ENCODE results near the gene WFDC2. TPM values are rescaled to one million over a fixed set of nuclear protein-coding genes. Genes with fewer than 3 reads are reported as not detected.

Gene WFDC2
- 0.95 TPM for total RNA-seq
- long read RNA-seq: 0 reads

- peak; percentile 26 for ATAC-seq
- intact Hi-C loops (cut with DNase I): no loop called here
- DNase-seq (ENCODE audit: missing footprints): no peak
Measured at GRCh38 chr20:45469336-45470261, at the start of gene WFDC2. Gene WFDC2 (plus strand): TSS chr20:45469753. CDS start chr20:45469782, 29 bp downstream.

DNA sequence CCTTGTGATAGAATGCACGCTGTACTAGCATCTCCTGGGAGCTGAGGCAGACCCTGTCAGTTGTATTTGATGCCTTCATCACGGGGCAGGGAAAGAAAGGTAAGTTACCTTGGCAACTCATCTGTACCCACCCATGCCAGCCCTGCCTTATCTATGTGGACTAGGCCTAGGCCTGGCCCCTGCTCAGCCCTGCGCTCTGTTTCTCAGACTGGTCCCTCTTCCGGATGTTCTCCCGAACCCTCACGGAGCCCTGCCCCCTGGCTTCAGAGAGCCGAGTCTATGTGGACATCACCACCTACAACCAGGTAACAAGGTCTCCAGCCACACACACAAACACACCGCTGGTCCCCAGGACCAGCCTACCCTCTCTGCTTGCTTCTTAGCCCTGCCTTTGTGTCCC, 49.4 kb upstream of the WFDC2 start:
- DNase-seq (ENCODE audit: missing footprints) (no peak), ATAC-seq (peak; percentile 18)
- intact Hi-C loops (cut with DNase I): no loop called here

GRCh38 chr20:45423700-45424099, 45.9 kb upstream of the WFDC2 start:
- no peak for DNase-seq (ENCODE audit: missing footprints)
- intact Hi-C loops (cut with DNase I): no loop called here

DNA sequence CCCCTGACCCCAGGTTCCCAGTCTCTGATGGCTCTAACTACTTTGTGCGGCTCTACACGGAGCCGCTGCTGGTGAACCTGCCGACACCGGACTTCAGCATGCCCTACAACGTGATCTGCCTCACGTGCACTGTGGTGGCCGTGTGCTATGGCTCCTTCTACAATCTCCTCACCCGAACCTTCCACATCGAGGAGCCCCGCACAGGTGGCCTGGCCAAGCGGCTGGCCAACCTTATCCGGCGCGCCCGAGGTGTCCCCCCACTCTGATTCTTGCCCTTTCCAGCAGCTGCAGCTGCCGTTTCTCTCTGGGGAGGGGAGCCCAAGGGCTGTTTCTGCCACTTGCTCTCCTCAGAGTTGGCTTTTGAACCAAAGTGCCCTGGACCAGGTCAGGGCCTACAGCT, 44.0 kb upstream of the WFDC2 start:
- ATAC-seq (no peak), DNase-seq (ENCODE audit: missing footprints) (no peak)
- intact Hi-C loops (cut with DNase I): no loop called here

More at GRCh38 chr20:45423700-45424099, 45.9 kb upstream of the WFDC2 start:
- ATAC-seq: no peak

GRCh38 chr20:45426320-45427016, 43.1 kb upstream of the WFDC2 start:
- intact Hi-C loops (cut with DNase I): no loop called here
- ATAC-seq (peak; percentile 42), DNase-seq (ENCODE audit: missing footprints) (no peak)

GRCh38 chr20:45427236-45428149, 42.1 kb upstream of the WFDC2 start:
- DNase-seq (ENCODE audit: missing footprints): no peak
- intact Hi-C loops (cut with DNase I): no loop called here
- ATAC-seq: peak; percentile 37

DNA sequence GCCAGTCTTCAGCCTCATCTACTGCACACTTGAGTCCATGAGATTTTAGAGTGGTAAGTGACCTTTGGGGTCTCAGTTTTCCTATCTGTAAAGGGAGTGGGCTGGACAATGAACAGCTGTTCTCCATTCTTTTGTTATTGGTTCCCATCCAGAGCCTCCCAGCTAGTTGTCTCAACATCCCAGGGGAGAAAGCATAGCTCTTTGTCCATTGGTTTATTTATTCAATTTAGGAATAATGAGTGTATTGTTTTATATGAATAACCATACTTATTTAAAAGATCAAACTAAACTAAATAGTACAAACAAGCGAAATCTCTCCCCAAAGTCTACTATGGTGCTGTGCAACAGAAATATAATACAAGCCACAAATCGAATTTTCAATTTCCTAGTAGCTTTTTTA, 39.9 kb upstream of the WFDC2 start:
- intact Hi-C loops (cut with DNase I): loop anchor here (10.0 kb wide), 1 partner anchor 345 kb away; no protein-coding TSS in a partner anchor
- ATAC-seq: no peak

DNA sequence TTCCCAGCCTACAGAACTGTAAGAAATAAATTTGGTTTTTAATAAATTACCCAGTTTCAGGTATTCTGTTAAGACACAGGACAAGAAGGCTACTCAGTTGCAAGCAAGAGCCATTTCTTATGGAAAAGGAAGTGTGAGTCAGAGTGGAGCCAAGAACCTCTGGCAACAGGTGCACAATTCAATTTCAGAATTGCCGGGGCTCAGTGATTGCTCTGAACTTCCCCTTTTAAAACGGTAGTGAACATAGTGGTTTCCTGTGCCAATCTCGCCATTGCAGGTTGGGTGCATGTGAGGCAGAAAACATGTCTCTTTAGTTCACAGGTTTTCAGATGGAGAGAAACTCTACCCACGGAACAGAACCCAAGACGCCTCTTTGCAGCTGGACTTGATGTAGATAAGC, 37.3 kb upstream of the WFDC2 start:
- DNase-seq (ENCODE audit: missing footprints) (no peak), ATAC-seq (no peak)
- intact Hi-C loops (cut with DNase I): loop anchor here (10.0 kb wide), 1 partner anchor 343 kb away; no protein-coding TSS in a partner anchor

More for the DNA sequence above, 39.9 kb upstream of the WFDC2 start:
- DNase-seq (ENCODE audit: missing footprints): no peak

GRCh38 chr20:45433316-45433715, 36.2 kb upstream of the WFDC2 start:
- ATAC-seq: peak; percentile 79
- no peak for DNase-seq (ENCODE audit: missing footprints)
- intact Hi-C loops (cut with DNase I): loop anchor here (10.0 kb wide), 1 partner anchor 341 kb away; no protein-coding TSS in a partner anchor

- intact Hi-C loops (cut with DNase I): loop anchor here (10.0 kb wide), 1 partner anchor 341 kb away; no protein-coding TSS in a partner anchor
- DNase-seq (ENCODE audit: missing footprints): no peak
- no peak for ATAC-seq
Measured at GRCh38 chr20:45433976-45434375, 35.6 kb upstream of the WFDC2 start.

- intact Hi-C loops (cut with DNase I): loop anchor here (1.0 to 10.0 kb wide), 4 partner anchors 63 to 338 kb away; partner anchors contain the start of gene SYS1
- ATAC-seq (peak; percentile 95), DNase-seq (ENCODE audit: missing footprints) (peak; percentile 94)
Measured at GRCh38 chr20:45436732-45437485, 32.6 kb upstream of the WFDC2 start.

DNA sequence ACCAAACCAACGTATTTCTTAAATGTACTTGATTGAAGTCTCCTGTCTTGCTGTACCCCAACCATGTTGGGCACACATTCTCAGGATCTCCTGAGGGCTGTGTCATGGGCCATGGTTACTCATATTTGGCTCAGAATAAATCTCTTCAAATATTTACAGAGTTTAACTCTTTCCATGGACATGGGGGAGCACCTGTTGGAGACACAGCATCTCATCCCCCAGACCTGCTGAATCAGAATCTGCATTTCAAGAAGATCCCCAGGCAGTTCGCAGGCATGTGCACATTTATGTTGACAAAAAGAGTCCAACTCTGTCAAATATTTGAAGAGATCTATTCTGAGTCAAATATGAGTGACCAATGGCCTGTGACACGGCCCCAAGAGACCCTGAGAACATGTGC, 29.1 kb upstream of the WFDC2 start:
- DNase-seq (ENCODE audit: missing footprints) (no peak), ATAC-seq (no peak)
- intact Hi-C loops (cut with DNase I): no loop called here

GRCh38 chr20:45440891-45441685, 28.5 kb upstream of the WFDC2 start:
- intact Hi-C loops (cut with DNase I): no loop called here
- DNase-seq (ENCODE audit: missing footprints) (no peak), ATAC-seq (no peak)

DNA sequence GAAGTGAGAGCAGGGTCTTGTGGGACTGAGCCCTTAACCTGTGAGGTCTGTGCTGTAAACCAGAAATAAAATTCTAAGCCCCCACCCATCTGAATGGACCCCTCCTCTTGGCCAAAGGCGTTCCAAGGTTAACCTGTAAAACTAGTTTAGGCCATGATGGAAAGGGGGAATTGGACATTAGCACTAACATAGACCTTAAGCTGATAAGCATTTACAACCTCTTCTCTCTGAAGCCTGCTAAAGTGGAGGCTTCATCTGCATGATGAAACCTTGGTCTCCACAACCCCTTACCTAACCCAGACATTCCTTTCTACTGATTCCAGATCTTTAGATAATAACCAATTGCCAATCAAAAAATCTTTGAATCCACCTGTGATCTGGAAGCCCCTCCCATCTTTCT, 27.8 kb upstream of the WFDC2 start:
- intact Hi-C loops (cut with DNase I): no loop called here
- no peak for ATAC-seq

DNA sequence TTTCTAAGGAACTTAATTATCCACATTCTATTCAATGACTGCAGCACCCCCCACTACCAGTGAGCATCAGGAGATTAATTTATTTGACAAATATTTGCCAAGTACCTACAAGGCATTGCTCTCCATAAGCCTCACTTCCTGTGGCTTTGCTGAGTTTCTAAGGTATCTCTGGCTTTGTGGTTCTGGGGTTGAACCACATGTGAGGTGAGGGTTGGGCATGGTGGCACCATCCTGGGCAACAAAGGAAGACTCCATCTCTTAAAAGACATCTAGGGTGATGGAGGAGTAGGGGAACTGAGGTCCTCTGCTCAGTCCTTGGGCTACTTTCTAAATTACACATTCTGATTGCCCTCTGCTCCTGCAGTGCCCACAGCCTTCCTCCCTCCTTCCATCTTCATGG, 25.5 kb upstream of the WFDC2 start:
- intact Hi-C loops (cut with DNase I): no loop called here
- no peak for DNase-seq (ENCODE audit: missing footprints)
- ATAC-seq: no peak

More for the DNA sequence above, 27.8 kb upstream of the WFDC2 start:
- DNase-seq (ENCODE audit: missing footprints): no peak

DNA sequence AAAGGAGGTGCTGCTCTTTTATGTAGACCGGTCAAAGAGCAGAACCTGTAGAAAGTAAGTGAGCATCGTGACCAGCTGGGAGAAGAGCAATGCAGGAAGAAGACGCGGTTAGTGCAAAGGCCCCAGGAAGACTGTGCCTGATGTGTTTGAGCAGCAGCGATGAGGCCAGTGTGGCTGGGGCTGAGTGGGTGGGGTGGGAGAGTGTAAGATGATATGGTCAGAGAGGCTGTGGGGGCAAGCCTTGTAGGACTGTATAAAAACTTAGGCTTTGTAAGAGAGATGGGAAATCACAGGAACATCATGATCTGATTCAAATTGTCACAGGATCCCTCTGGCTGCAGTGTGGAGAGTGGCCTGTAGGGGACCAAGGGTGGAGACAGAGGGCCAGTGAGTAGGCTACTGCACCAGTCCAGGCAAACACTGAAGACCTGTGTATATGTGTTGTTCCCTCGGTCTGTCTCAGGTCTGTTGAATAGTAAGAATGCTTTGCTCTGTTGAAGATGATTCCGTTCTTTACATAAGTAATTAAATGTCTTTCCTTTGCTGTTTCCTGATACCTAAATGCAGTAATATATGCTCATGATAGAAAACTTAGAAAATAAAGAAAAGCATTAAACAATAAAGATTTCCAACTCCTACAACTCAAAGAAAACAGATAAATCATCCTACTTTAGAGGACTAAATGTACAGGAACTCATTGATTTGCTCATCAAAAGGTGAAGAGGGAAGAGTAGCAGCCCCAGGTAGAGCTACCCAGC, 23.6 kb upstream of the WFDC2 start:
- DNase-seq (ENCODE audit: missing footprints) (no peak), ATAC-seq (no peak)
- intact Hi-C loops (cut with DNase I): no loop called here

All from Right ventricle myocardium inferior (tissue), 1 donor.